ENCODE data around the gene C19orf73.

DNA sequence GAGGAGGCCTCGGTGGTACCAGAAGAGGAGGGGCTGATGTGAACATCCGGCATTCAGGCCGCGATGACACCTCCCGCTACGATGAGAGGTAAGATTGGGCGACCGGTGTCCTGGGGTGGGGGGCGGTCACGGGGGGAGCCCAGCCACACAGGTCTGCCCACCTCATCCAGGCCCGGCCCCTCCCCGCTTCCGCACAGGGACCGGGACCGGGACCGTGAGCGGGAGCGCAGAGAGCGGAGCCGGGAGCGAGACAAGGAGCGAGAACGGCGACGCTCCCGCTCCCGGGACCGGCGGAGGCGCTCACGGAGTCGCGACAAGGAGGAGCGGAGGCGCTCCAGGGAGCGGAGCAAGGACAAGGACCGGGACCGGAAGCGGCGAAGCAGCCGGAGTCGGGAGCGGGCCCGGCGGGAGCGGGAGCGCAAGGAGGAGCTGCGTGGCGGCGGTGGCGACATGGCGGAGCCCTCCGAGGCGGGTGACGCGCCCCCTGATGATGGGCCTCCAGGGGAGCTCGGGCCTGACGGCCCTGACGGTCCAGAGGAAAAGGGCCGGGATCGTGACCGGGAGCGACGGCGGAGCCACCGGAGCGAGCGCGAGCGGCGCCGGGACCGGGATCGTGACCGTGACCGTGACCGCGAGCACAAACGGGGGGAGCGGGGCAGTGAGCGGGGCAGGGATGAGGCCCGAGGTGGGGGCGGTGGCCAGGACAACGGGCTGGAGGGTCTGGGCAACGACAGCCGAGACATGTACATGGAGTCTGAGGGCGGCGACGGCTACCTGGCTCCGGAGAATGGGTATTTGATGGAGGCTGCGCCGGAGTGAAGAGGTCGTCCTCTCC lies 11.1 kb downstream of the C19orf73 start:
- TF ChIP-seq, protein P1, sequence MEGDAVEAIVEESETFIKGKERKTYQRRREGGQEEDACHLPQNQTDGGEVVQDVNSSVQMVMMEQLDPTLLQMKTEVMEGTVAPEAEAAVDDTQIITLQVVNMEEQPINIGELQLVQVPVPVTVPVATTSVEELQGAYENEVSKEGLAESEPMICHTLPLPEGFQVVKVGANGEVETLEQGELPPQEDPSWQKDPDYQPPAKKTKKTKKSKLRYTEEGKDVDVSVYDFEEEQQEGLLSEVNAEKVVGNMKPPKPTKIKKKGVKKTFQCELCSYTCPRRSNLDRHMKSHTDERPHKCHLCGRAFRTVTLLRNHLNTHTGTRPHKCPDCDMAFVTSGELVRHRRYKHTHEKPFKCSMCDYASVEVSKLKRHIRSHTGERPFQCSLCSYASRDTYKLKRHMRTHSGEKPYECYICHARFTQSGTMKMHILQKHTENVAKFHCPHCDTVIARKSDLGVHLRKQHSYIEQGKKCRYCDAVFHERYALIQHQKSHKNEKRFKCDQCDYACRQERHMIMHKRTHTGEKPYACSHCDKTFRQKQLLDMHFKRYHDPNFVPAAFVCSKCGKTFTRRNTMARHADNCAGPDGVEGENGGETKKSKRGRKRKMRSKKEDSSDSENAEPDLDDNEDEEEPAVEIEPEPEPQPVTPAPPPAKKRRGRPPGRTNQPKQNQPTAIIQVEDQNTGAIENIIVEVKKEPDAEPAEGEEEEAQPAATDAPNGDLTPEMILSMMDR (IDR thresholded peaks at IDR 0.05), result no peak
- no peak for TF ChIP-seq ZFX (IDR thresholded peaks at IDR 0.05; ENCODE audit: borderline replicate concordance)

Data from 22Rv1 (cell line).